NCI-H2196 treated with DMSO at 0.1 percent for 48 hours (cell line): ENCODE data around the gene BNIP2.
"Not testable (repeated sequence)": the region's sequence is repeated elsewhere in the genome, so short reads cannot be mapped to it uniquely, and the experiment has no call there.

Source experiments
- DNase-seq: peaks from one replicate; lab custom pipeline; 2025; ENCODE audit not compliant: unreplicated experiment; lab: John Stamatoyannopoulos, UW

The BNIP2 gene, protein sequence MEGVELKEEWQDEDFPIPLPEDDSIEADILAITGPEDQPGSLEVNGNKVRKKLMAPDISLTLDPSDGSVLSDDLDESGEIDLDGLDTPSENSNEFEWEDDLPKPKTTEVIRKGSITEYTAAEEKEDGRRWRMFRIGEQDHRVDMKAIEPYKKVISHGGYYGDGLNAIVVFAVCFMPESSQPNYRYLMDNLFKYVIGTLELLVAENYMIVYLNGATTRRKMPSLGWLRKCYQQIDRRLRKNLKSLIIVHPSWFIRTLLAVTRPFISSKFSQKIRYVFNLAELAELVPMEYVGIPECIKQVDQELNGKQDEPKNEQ

DNA sequence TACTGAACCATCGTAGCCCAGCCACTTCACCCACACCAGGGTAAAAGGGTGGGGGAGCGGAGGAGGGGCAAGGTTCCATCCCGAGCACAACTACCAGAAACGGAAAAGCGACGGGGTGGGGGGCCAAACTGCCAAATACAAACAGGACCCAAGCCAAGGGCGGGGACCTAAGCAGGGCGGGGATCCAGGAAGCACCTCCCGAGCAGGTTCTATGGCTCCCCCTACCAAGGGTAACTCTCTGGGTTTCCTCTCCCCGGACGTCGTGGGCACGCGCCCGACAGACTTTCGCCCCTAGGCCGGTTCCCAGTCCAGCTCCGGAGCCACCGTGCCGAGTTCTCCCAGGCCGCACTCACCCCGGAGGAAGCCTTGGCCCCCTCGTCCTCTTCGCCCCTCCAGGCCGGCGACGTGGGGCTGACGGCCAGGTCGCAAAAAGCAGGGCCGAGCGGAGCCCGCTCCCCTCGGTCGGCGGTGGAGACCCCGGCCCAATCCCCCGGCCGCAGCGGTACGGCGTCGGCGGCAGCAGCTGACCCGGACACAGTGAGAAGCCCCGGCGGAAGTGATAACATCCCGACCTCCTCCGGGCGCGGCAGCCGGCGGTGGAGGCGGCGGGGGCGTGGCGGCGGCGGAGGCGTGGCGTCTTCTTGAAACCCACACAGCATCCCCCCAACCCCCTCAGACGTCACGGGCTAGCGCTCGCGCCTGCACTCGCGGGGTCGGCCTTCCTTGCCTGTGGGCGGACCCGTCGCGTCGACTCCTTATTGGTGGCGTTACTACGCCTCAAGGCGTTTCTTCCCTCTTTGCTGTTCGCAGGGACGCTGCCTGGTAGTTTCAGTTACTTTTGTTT, at the start of gene BNIP2:
Gene BNIP2 (minus strand): TSS at position 539 of the 844 bp plus-strand sequence. CDS start 6,863 bp downstream, outside the sequence.
- peak; percentile 78 for DNase-seq

DNA sequence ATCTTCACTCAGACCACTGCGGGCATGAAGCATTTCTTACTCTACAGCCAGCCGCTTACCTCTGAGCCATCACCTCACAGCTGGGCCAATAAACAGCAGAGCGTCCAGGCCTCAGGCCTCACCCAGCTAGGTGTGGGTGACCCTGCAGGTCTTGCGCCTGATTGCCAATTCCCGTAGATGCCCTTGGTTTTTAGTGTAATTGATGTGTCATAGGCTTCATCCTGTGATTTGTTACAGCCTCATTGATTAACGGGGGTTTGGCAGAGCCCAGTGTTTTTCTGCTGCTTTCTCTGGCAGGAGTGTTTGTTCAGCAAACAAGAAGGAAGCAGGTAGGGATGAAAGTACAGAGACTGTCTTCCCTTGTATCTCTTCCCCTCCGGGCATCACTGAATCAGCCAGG, 49.6 kb upstream of the BNIP2 start:
- DNase-seq, result no peak

DNA sequence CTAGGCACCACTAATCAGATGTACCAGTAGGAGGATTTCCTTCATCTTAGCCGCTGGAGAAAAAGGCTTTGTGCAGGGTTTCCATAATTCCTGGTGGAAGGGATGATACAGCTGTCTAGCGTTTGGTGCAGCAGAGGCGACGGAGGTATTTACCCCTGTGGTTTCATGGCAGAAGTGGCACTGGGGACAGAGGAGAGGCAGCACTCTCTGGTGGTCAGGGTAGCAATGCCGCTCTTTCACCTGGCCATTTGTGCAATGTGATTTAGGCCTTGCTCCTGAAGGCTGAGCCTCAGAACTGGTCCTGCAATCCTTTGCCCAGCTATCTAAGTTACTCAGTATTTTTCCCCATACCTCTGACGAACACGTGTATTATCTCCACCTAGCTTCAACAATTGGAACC, 47.1 kb upstream of the BNIP2 start:
- no peak for DNase-seq

DNA sequence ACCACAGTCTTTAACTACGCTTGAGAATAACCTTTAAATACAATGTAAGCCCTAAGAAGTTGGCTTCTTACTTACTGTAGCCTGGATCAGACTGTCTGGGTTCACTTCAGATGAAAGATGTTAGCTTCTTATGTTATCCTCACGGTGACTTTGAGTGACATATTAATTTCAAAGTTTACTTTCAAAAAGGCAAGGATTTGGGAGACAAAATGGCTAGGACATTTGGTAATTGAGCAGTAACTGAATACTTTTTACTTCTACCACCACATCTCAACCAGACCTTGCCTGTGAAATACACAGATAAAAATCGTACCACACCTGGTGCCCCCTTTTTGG, 36.0 kb upstream of the BNIP2 start:
- no peak for DNase-seq

DNA sequence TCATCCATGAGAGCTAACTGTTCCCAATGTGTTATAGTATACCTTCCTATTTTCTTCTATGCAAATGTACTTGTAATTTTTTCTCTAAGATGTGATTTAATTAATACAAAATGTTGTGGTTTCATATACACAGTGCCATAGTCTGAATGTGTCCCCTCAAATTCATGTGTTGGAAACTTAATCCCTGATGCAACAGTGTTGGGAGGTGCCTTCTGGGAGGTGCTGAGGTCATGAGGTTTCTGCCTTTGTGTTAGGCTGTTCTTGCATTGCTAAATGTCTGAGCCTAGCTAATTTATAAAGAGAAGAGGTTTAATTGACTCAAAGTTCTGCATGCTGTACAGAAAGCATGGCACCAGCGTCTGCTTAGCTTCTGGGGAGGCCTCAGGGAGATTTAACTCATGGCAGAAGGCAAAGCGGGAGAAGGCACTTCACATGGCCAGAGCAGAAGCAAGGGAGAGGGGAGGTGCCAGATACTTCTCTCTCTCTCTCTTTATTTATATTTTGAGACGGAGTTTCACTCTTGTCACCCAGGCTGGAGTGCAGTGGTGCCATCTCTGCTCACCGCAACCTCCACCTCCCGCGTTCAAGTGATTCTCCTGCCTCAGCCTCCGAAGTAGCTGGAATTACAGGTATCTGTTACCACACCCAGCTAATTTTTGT, 34.7 kb upstream of the BNIP2 start:
- DNase-seq, result no peak

DNA sequence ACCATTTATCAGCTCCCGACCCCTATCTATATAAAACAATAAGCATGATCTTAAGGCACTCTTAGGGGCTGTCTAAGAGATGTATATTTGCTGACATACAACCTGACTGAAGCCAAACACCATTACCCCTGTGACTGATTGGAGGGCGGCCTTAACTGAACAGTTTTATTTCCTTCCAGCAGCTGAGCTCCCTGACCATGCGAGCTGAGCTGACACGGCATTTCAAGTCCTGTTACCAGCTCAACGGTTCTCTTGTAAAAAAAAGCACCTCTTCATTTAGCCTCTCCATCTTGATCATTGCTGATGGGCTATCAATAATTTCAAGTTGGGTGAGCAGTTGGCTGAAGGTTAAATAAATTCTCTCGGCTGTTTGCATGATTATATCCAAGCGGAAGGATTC, 33.4 kb upstream of the BNIP2 start:
- DNase-seq, result no peak

DNA sequence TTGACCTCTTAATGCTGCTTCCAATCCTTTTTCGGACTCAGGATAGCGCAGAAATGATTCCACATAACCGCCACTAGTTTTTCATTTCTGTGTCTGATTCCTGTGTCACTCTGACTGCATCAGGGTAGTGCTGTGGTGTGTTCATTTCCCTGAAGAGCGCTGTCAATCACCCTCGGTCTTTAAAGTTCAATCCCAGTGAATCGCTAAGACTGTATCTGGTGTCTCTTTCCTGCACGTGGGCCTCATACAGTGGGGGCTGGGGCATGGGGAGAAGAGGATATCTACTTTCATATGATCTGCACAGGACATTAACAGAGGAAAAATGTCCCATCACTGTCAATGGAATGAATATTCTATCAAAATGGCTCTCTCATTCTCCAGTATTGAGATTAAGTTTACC, 32.9 kb upstream of the BNIP2 start:
- DNase-seq, result no peak

DNA sequence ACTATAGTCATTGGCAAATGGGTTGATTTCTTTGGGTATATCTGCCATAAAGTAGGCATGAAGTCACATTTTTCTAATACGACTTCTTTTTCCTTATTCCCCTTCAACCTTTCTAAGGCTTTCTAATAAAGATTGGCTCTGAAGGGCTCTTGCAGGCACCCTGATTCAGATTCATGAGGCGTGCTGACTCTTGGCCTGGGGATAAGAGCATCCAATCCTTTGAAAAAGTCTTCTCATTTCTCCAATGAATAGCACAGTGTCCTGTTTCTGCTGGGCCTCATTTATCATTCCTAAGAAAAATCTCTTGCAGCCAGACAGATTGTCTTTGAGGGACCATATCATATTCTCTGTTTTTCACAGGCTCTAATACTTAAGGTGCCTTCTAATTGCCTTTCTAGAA, 32.3 kb upstream of the BNIP2 start:
- DNase-seq, result no peak

DNA sequence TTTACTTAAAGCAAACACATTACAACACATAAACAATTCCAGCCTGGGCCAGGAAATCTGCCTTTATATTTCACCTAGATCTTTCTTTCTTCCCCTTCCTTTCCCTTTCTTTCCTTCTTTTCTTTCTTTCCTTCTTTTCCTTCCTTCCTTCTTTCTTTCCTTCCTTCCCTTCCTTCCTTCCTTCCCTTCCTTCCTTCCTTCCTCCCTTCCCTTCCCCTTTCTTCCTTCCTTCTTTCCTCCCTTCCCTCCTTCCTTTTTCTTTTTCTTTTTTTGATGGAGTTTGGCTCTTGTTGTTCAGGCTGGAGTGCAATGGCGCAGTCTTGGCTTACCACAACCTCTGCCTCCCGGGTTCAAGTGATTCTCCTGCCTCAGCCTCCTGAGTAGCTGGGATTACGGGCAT, 24.1 kb upstream of the BNIP2 start:
- DNase-seq, result no peak

DNA sequence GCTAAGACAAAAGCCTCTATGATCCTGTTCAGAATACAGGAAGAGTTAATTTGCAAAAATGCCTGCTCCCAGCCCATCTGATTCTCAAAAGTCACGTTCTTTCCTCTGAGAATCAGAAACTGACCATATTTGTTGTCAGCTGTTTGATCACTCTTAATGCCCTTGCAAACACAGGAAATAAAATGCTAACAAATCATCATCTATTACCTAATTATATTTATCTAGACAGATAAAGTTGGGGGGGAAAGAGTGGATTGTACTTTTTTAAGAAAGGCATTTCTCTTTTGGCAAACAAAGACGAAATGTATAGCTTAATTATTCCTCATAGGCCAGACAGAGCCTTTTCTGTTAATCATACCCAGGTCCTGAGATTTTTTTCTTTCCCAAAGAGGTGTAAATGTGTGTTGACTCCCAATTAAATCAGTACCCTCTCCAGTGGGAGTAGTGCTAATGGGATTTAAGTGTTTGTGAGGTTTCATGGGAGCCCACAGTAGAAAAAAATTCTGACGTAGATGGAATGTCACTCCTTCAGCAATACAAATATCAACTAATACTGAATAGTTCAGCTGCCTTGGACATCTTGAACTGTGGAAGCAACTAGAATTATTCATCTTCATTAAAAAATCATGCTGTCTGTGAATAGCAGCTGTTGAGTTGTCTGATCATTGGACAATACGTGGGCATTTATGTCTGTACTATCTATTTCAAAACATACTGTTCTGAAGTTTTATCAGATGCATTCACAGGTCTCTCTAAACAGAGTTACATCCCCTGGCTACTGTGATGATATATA, 22.5 kb upstream of the BNIP2 start:
- no peak for DNase-seq

DNA sequence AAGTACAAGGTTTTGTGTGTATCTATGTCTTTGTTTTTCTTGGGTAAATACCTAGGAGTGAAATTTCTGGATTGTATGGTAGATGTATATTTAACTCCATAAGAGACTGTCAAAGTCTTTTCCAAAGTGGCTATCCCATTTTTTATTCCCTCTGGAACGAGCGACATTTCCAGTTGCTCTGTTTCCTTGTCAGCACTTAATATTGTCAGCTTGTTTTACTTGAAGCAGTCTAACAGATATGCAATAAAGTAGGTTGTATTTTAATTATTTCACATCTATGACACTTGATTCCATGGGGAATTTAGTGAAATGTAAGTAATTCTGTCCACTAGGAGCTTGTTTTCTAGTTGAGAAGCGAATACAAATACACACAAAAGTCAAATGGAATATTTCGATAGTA, 18.5 kb upstream of the BNIP2 start:
- DNase-seq, result no peak

DNA sequence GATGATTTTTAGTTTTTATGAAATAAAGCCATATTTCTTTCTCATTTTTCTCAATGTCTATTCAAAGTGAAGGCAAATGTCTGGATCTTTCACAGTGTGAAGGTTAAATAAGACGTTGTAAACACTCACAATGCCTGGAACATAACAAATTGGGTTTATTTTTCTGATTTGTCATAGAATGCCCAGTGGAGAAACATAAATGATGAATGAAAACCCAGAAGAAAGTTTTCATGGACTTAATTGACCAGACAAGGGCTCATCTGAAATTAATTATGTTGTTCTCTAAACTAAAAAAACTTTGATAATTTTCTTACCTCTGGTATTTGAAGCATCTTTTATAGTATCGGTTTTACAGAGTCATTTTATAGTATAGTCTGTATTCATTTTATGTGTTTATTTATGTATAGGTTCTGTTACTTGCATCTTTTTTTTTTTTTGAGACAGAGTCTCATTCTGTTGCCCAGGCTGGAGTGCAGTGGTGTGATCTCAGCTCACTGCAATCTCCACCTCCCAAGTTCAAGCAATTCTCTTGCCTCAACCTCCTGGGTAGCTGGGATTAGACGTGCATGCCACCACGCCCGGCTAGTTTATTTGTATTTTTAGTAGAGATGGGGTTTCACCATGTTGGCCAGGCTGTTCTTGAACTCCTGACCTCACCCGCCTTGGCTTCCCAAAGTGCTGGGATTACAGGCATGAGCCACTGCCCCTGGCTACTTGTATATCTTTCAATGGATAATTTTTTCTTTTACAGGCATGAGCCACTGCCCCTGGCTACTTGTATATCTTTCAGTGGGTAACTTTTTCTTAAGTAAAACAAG, 15.1 kb upstream of the BNIP2 start:
- DNase-seq, result no peak

DNA sequence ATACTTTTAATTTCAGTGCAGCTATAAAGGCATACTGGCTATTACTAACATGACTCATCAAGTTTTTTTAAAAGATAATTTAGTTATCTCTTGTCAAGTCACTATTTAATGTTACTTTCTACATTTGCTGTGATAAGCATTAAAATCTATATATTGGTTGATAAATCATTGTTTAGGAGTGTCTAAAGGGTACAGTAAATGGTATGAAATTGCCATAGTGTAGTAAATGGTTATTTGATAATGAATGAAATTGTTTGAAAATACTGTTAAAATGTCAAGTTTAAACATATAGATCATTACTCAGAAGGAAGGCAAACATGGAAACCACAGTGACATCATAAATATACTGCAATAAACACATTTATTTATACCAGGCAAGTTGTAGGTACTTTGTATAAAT, 13.2 kb upstream of the BNIP2 start:
- no peak for DNase-seq

DNA sequence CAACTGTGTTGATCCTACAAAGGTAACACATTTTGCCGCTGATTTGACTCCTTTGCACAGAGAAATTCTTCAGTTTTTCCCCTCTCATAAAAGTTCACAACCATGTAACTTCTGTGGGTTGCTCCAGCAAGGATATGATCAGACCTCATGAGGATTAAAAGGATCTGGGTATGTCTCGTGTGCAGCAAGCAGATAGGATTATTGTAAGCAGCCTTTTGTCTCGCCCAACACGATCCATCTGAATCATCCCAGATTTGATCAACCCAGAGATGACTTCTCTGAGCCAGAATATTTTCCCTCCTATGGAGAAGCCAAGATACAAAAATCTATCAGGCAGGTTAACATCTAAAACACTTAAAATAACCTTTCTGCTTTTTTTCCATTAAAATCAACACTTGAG, 12.8 kb upstream of the BNIP2 start:
- no peak for DNase-seq

DNA sequence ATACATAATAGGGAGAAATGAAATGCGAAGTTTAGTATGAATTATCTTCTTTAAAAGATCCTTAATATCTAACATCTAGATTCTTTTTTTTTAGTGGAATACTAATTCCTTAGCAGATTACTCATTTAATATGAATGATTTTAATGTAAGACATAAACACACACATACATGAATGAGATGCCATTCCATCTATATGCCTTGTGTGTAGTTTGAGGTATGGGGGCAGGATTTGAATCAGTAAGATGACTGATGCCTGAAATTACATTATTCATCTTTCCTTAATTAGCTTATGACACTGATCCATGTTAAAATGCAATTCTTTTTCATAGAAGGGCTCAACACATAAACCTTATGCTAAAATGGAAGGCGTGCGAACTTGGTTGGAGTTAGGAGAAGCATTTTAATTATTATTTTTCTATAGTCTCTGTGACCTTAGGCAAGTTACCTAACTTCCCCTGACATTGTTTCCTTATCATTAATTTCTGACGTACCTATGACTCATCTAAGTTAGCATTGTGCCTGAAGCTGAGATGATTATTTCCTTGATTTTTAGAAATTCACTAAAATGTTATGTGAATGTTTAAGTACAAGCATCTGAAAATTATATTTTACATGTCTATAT, 10.8 kb upstream of the BNIP2 start:
- DNase-seq, result no peak

DNA sequence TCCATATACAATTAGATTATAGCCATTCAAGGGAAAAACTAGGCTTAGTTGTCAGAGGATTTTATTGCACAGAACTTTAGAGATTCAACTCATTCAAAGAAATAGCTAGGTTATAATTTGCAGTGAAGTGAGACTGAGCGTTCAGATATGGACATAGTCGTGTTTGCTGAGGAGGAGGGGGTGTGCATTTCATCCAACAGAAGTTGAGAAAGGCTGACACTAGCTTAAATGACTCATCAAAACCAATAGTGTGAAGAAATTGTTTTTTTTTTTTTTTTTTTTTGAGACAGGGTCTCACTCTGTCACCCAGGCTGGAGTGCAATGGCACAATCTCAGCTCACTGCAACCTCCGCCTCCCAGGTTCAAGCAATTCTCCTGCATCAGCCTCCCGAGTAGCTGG, 8.9 kb upstream of the BNIP2 start:
- DNase-seq, result not testable (repeated sequence)

DNA sequence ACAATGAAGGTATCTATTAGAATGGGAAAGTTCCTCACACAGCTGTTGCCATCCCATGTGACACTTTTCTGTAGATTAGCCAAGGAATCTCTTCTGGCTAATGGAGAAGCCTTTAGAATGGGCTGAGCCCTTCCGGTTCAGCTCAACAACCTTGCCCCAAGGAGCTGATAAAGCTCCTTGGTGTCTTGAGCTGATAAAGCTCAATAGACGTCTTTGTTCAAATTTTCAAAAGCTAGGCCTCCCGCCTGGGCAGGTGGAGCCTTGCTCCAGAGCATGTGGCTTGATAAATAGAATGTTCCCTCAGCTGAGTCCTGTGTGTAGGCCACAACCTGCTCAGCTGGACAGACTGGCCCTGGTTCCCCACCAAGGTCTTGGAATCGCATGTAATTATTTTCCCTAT, 7.2 kb upstream of the BNIP2 start:
- DNase-seq, result no peak

DNA sequence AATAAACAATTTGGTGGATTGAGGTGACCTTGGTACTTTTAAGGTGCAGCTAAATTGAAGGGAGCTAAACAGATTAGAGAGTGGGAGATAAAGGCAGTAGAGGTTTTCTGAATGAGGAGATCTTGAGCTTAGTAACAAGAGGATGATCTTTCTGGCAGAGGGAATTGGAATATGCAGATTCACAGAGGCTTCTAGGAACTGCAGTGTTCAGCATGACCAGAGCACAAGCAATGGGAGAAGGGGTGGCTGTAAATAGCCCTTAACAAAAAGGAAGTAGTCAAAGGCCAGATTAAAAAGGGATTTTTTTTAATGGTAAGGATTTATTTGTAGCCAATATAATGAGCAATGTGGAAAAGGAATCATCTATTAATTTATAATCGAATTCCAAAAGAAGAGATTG, 5.7 kb upstream of the BNIP2 start:
- DNase-seq, result no peak

DNA sequence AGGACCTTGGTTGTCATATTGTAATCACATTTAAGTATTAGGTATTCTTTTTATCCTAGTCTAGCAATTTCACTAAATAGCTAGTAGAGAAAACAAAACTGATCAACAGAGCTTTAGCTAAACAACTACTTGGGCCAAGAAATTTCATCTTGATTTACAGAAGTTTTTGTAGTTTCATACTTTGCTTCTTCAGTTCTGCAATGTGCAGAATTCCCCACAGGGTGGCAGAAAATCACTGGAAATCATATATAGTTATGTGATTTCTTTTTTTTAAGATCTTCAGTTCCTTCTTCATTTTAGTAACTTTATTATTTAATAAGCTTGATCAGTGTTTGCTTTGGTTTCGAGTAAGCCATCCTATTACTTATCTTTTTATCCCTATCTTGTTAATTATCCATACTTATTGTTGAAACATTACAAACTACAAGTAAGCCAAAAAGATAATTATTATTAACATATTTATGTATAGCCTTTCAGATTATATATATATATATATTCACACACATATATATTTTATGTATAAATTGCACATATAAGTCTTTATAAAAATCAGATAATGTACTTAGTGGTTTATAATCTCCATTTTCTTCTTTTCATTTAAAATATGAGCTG, 2.2 kb upstream of the BNIP2 start:
- peak; percentile 3 for DNase-seq
